Natural killer cell (primary cell): ENCODE measurements around the gene KCNMB2. TPM values are rescaled to one million over a fixed set of nuclear protein-coding genes. Genes with fewer than 3 reads are reported as not detected.

Source experiments
- ATAC-seq, 3 donors: fragments of 150-1000 bp in 2 of 3; fragments of 200-7000 bp in 1 of 3; cut with Tn5 transposase; 1 replicate in 1 of 3; 2 replicates in 2 of 3; pipeline ENCODE4 v1.10.0; 2021; ENCODE audit warnings: mild to moderate bottlenecking in 2 of 3, moderate library complexity in 2 of 3
- DNase-seq, 2 donors: peaks; one replicate each; pipeline versions ENCODE4 v3.0.0 to v3.0.0-alpha.2; 2013 to 2021; ENCODE audit warnings: mixed read lengths in 1 of 2
- H3K27ac ChIP-seq: one replicate; pipeline ENCODE4 v1.5.1; 2013; ENCODE audit warnings: mild to moderate bottlenecking, low read length
- H3K27me3 ChIP-seq: one replicate; pipeline ENCODE4 v1.6.1; 2013; ENCODE audit warnings: low read length; ENCODE audit not compliant: control insufficient read depth, insufficient read depth
- H3K36me3 ChIP-seq: one replicate; pipeline ENCODE4 v1.6.1; 2013; ENCODE audit warnings: low read length; ENCODE audit not compliant: control insufficient read depth, insufficient read depth
- H3K4me1 ChIP-seq: one replicate; pipeline ENCODE4 v1.6.1; 2013; ENCODE audit warnings: low read length; ENCODE audit not compliant: control insufficient read depth, insufficient read depth
- H3K4me3 ChIP-seq: one replicate; pipeline ENCODE4 v1.5.1; 2013; ENCODE audit warnings: low read length
- H3K9me3 ChIP-seq: one replicate; pipeline ENCODE4 v1.6.1; 2013; ENCODE audit warnings: low read length; ENCODE audit not compliant: control insufficient read depth, insufficient read depth
- H3K27ac Mint-ChIP-seq, 2 donors: one replicate each; pipeline ENCODE4 v1.8.0; 2022; ENCODE audit warnings: mild to moderate bottlenecking in 2 of 2, mixed read lengths in 2 of 2, moderate library complexity in 1 of 2
- H3K27me3 Mint-ChIP-seq, 2 donors: one replicate each; pipeline ENCODE4 v1.8.0; 2022; ENCODE audit warnings: low read depth in 2 of 2, mixed read lengths in 2 of 2
- H3K36me3 Mint-ChIP-seq: one replicate; pipeline ENCODE4 v1.8.0; 2022; ENCODE audit warnings: mixed read lengths
- H3K4me1 Mint-ChIP-seq, 2 donors: one replicate each; pipeline ENCODE4 v1.8.0; 2022; ENCODE audit warnings: mixed read lengths in 2 of 2
- H3K4me3 Mint-ChIP-seq: one replicate; pipeline ENCODE4 v1.8.0; 2022; ENCODE audit warnings: mild to moderate bottlenecking, moderate library complexity, mixed read lengths
- H3K9me3 Mint-ChIP-seq, 2 donors: one replicate each; pipeline ENCODE4 v1.8.0; 2022; ENCODE audit warnings: mixed read lengths in 2 of 2
- WGBS: methylation state at CpG from one replicate; pipeline ENCODE4 v1.1.7; 2013; ENCODE audit warnings: missing lambda C conversion rate; ENCODE audit not compliant: insufficient coverage; 5-methylcytosine and 5-hydroxymethylcytosine counted together
- intact Hi-C: fragments of 100-400 bp; cut with micrococcal nuclease; formaldehyde crosslinking; loops from one replicate; pipeline ENCODE4 v1.14.2; 2022
- total RNA-seq, 4 donors: library from RNA; stranded (reverse); fragments of 120-200 nt in 1 of 4; gene quantifications; one replicate each; pipeline versions ENCODE4 v1.2.3 to v1.2.4, GENCODE V29; 2013 to 2022
- TF ChIP-seq, protein P1 (sequence below): fragments of 200-600 bp; IDR thresholded peaks from one replicate; pipeline ENCODE4 v1.8.0; 2022; ENCODE audit warnings: antibody characterized with exemption

Gene KCNMB2
- total RNA-seq, 3 donors from 2014 or later (not counting 1 experiment from before 2014, with no cell fraction given), result not detected

DNA sequence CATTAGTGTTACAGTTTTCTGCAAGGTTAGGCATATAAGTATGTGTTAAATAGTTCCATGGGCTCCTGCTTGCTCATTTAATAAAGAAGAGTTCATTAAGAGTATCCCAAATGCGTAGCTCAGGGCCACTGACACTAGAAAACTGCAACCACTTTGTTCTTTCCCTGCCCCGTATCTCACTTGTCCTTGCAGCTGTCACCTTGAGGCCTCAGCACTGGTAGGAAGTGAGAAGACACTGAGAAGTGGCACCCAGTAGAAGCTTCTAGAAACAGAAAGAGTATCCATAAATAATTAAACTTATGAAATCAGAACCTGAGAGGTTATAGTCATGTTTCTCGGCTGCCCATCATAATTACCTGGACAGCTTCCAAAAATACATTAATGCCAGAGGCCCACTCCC, 266.0 kb downstream of the KCNMB2 start:
- Mint-ChIP-seq H3K36me3 (no peaks in the 10 kb centered on the region), H3K9me3 (peaks cover 0 to 11% of the 10 kb centered on the region in 2 donors), H3K4me1 (no peaks in the 10 kb centered on the region), H3K4me3 (no peak overlapping the region), H3K27ac (no peak overlapping the region), H3K27me3 (no peaks in the 10 kb centered on the region)
- Histone ChIP-seq H3K27me3 (no peaks in the 10 kb centered on the region), H3K4me1 (no peaks in the 10 kb centered on the region), H3K9me3 (no peaks in the 10 kb centered on the region), H3K36me3 (no peaks in the 10 kb centered on the region), H3K4me3 (no peak overlapping the region), H3K27ac (no peak overlapping the region)
- DNase-seq, result no peak
- whole genome bisulfite sequencing, result 83% methylated on average over 3 of the region's 3 CpGs
- ATAC-seq, result no peak
- intact Hi-C loops, result no loop called here
- TF ChIP-seq, protein P1, sequence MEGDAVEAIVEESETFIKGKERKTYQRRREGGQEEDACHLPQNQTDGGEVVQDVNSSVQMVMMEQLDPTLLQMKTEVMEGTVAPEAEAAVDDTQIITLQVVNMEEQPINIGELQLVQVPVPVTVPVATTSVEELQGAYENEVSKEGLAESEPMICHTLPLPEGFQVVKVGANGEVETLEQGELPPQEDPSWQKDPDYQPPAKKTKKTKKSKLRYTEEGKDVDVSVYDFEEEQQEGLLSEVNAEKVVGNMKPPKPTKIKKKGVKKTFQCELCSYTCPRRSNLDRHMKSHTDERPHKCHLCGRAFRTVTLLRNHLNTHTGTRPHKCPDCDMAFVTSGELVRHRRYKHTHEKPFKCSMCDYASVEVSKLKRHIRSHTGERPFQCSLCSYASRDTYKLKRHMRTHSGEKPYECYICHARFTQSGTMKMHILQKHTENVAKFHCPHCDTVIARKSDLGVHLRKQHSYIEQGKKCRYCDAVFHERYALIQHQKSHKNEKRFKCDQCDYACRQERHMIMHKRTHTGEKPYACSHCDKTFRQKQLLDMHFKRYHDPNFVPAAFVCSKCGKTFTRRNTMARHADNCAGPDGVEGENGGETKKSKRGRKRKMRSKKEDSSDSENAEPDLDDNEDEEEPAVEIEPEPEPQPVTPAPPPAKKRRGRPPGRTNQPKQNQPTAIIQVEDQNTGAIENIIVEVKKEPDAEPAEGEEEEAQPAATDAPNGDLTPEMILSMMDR, result no peak

DNA sequence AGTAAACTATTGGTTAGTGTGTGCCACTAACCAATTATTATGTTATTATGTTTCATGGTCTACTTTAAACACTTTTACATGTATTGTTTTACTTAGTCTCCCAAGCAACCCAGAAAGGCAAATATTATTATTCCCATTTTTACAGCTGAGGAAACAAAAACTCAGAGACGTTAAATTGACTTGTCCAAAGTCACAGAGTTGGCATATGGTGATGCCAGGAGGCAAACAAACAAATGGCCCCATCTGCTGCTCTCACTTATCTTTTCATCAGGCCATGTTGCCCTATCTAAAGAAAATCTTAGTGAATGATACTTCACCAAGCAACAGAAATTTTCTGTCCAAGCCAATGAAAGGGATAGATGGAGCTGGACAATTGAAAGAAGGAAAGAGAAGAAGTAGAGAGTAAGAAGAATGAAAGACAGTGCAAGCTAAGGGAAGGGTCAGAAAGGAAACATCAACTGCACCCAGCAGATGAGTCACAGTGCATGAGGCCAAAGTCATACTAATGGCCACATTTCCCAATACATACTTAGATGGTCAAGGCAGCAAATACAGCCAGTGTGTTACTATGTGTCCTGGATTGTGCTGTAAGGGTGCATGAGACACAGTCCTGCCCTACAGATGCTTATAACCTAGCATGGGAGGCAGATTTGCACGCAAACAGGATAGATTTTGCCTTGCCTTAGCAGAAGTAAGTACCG, 266.9 kb downstream of the KCNMB2 start:
- no peaks in the 10 kb centered on the region for H3K4me1 Mint-ChIP-seq
- Histone ChIP-seq H3K36me3 (no peaks in the 10 kb centered on the region), H3K4me3 (no peak overlapping the region), H3K9me3 (no peaks in the 10 kb centered on the region), H3K4me1 (no peaks in the 10 kb centered on the region), H3K27me3 (no peaks in the 10 kb centered on the region), H3K27ac (no peak overlapping the region)
- 84% methylated on average over 3 of the region's 3 CpGs for WGBS
- no peaks in the 10 kb centered on the region for H3K36me3 Mint-ChIP-seq
- TF ChIP-seq, protein P1, result no peak
- no peak overlapping the region for H3K27ac Mint-ChIP-seq
- DNase-seq, result no peak
- no peaks in the 10 kb centered on the region for H3K27me3 Mint-ChIP-seq
- H3K9me3 Mint-ChIP-seq, result peaks cover 0 to 11% of the 10 kb centered on the region in 2 donors
- ATAC-seq, result no peak
- intact Hi-C loops, result no loop called here
- no peak overlapping the region for H3K4me3 Mint-ChIP-seq

DNA sequence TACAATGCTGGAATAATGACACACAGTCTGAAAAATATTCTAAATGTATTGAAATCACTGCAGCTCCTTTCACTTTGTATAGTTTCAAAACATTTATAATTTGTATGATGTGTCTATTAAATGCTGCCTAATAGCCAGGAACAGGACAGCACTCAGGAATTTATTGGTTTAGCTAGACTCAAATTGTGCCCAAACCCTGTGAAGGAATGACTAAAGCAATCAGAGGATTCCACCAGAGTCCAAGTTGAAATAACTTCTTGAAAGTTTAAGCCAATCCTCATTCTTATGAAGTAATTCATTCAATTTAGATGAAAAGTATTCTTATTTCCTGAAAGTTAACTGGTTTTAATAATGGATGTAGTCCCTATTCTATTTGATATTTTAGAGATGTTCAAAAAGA, 268.4 kb downstream of the KCNMB2 start:
- Mint-ChIP-seq H3K9me3 (peaks cover 0 to 8% of the 10 kb centered on the region in 2 donors), H3K4me3 (no peak overlapping the region), H3K27ac (no peak overlapping the region), H3K36me3 (no peaks in the 10 kb centered on the region), H3K27me3 (no peaks in the 10 kb centered on the region), H3K4me1 (no peaks in the 10 kb centered on the region)
- Histone ChIP-seq H3K27me3 (no peaks in the 10 kb centered on the region), H3K4me1 (no peaks in the 10 kb centered on the region), H3K9me3 (no peaks in the 10 kb centered on the region), H3K27ac (no peak overlapping the region), H3K36me3 (no peaks in the 10 kb centered on the region), H3K4me3 (no peak overlapping the region)
- DNase-seq, result no peak
- TF ChIP-seq, protein P1, result no peak
- intact Hi-C loops, result no loop called here
- ATAC-seq, result no peak

DNA sequence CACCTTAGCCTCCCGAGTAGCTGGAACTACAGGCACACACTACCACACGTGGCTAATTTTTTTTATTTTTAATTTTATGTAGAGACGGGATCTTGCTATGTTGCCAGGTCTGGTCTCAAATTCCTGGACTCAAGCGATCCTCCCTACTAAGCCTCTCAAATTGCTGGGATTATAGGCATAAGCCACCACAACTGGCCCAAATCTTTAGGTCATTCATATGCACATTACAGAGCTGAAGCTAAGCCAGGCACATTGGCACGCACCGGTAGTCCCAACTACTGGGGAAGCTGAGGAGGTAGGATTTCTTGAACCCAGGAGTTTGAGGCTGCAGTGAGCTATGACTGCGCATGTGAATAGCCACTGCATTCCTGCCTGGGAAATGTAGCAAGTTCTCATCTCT, 269.5 kb downstream of the KCNMB2 start:
- no peak for DNase-seq
- no peak overlapping the region for H3K4me3 ChIP-seq
- no peaks in the 10 kb centered on the region for H3K9me3 ChIP-seq
- H3K36me3 ChIP-seq, result no peaks in the 10 kb centered on the region
- TF ChIP-seq, protein P1, result no peak
- H3K27ac ChIP-seq, result no peak overlapping the region
- no peaks in the 10 kb centered on the region for H3K4me1 ChIP-seq
- no peak overlapping the region for H3K4me3 Mint-ChIP-seq
- H3K27me3 ChIP-seq, result no peaks in the 10 kb centered on the region
- no peak overlapping the region for H3K27ac Mint-ChIP-seq
- ATAC-seq, result no peak
- WGBS, result 93% methylated on average over 4 of the region's 7 CpGs
- intact Hi-C loops, result no loop called here
- H3K4me1 Mint-ChIP-seq, result no peaks in the 10 kb centered on the region
- peaks cover 0 to 6% of the 10 kb centered on the region in 2 donors for H3K9me3 Mint-ChIP-seq
- no peaks in the 10 kb centered on the region for H3K36me3 Mint-ChIP-seq
- no peaks in the 10 kb centered on the region for H3K27me3 Mint-ChIP-seq
